ENCODE data around the gene KCNJ16. TPM values are rescaled to one million over a fixed set of nuclear protein-coding genes. Genes with fewer than 3 reads are reported as not detected.

The KCNJ16 gene
- total and polyA plus RNA-seq, 4 donors, result 0.31 to 3.3 (median 0.67) TPM

- no peak for TF ChIP-seq MAX (IDR thresholded peaks at IDR 0.05)
- no peak for TF ChIP-seq HNF4A (conservative IDR thresholded peaks at IDR 0.05)
- TF ChIP-seq REST (IDR thresholded peaks at IDR 0.05), result no peak
- TF ChIP-seq FOXA2 (IDR thresholded peaks at IDR 0.05), result no peak
- no peak for TF ChIP-seq RXRA (IDR thresholded peaks at IDR 0.05)
- no peak for TF ChIP-seq ZBTB33 (IDR thresholded peaks at IDR 0.05)
- no peak for TF ChIP-seq SP1 (IDR thresholded peaks at IDR 0.05)
- no peak for TF ChIP-seq NR2F2 (IDR thresholded peaks at IDR 0.05)
- TF ChIP-seq GABPA (IDR thresholded peaks at IDR 0.05 in 1 of 2, conservative IDR thresholded peaks at IDR 0.05 in 1 of 2), result no peak
- TF ChIP-seq YY1 (IDR thresholded peaks at IDR 0.05), result no peak
- TF ChIP-seq HNF4G (IDR thresholded peaks at IDR 0.05), result no peak
- TF ChIP-seq TAF1 (conservative IDR thresholded peaks at IDR 0.05), result no peak
- no peak for TF ChIP-seq ATF3 (IDR thresholded peaks at IDR 0.05)
- no peak for TF ChIP-seq RAD21 (IDR thresholded peaks at IDR 0.05)
- Histone ChIP-seq H3K27me3 (ENCODE audit: control insufficient read depth in 4 of 4, insufficient read depth in 4 of 4, low read length in 3 of 4) (no peaks in the 10 kb centered on the region), H3K4me1 (ENCODE audit: control insufficient read depth in 4 of 4, insufficient read depth in 4 of 4, low read length in 3 of 4) (no peaks in the 10 kb centered on the region), H3K36me3 (ENCODE audit: control insufficient read depth in 4 of 4, insufficient read depth in 3 of 4, low read depth in 1 of 4, low read length in 3 of 4) (no peaks in the 10 kb centered on the region), H3K27ac (ENCODE audit: low read depth in 1 of 2, low read length in 2 of 2) (no peak overlapping the region), H3K4me3 (ENCODE audit: low read depth in 1 of 3, low read length in 3 of 3) (no peak overlapping the region), H3K9me3 (ENCODE audit: control insufficient read depth in 4 of 4, low read length in 3 of 4) (no peaks in the 10 kb centered on the region), H3K9ac (ENCODE audit: low read depth in 1 of 2, low read length in 2 of 2) (no peak overlapping the region)
- DNase-seq (ENCODE audit: low spot score), result no peak
- 68% methylated on average over 4 of the region's 4 CpGs for WGBS
These were observed 20.4 kb downstream of the KCNJ16 start for GRCh38 chr17:70095455-70095854.

GRCh38 chr17:70096861-70097260 lies 21.8 kb downstream of the KCNJ16 start:
- Histone ChIP-seq H3K27ac (ENCODE audit: low read depth in 1 of 2, low read length in 2 of 2) (no peak overlapping the region), H3K9ac (ENCODE audit: low read depth in 1 of 2, low read length in 2 of 2) (no peak overlapping the region), H3K4me1 (ENCODE audit: control insufficient read depth in 4 of 4, insufficient read depth in 4 of 4, low read length in 3 of 4) (no peaks in the 10 kb centered on the region), H3K36me3 (ENCODE audit: control insufficient read depth in 4 of 4, insufficient read depth in 3 of 4, low read depth in 1 of 4, low read length in 3 of 4) (no peaks in the 10 kb centered on the region), H3K9me3 (ENCODE audit: control insufficient read depth in 4 of 4, low read length in 3 of 4) (no peaks in the 10 kb centered on the region), H3K27me3 (ENCODE audit: control insufficient read depth in 4 of 4, insufficient read depth in 4 of 4, low read length in 3 of 4) (no peaks in the 10 kb centered on the region), H3K4me3 (ENCODE audit: low read depth in 1 of 3, low read length in 3 of 3) (no peak overlapping the region)
- no peak for DNase-seq (ENCODE audit: low spot score)
- 67% methylated on average over 8 of the region's 8 CpGs for WGBS
- TF ChIP-seq JUND (IDR thresholded peaks at IDR 0.05), result no peak
- no peak for TF ChIP-seq TAF1 (conservative IDR thresholded peaks at IDR 0.05)
- no peak for TF ChIP-seq RAD21 (IDR thresholded peaks at IDR 0.05)
- no peak for TF ChIP-seq ZBTB33 (IDR thresholded peaks at IDR 0.05)
- no peak for TF ChIP-seq CTCF (IDR thresholded peaks at IDR 0.05; ENCODE audit: low read depth, low read length, missing input control)
- no peak for TF ChIP-seq SP1 (IDR thresholded peaks at IDR 0.05)
- TF ChIP-seq EGR1 (IDR thresholded peaks at IDR 0.05; ENCODE audit: low read depth in 2 of 2), result no peak
- TF ChIP-seq RXRA (IDR thresholded peaks at IDR 0.05), result no peak
- no peak for TF ChIP-seq YY1 (IDR thresholded peaks at IDR 0.05)
- no peak for TF ChIP-seq HNF4A (conservative IDR thresholded peaks at IDR 0.05)
- TF ChIP-seq MAX (IDR thresholded peaks at IDR 0.05), result no peak
- TF ChIP-seq FOXA2 (IDR thresholded peaks at IDR 0.05), result no peak
- TF ChIP-seq REST (IDR thresholded peaks at IDR 0.05), result no peak
- no peak for TF ChIP-seq NR2F2 (IDR thresholded peaks at IDR 0.05)
